Measurements from ENCODE around the gene GNLY.

DNA sequence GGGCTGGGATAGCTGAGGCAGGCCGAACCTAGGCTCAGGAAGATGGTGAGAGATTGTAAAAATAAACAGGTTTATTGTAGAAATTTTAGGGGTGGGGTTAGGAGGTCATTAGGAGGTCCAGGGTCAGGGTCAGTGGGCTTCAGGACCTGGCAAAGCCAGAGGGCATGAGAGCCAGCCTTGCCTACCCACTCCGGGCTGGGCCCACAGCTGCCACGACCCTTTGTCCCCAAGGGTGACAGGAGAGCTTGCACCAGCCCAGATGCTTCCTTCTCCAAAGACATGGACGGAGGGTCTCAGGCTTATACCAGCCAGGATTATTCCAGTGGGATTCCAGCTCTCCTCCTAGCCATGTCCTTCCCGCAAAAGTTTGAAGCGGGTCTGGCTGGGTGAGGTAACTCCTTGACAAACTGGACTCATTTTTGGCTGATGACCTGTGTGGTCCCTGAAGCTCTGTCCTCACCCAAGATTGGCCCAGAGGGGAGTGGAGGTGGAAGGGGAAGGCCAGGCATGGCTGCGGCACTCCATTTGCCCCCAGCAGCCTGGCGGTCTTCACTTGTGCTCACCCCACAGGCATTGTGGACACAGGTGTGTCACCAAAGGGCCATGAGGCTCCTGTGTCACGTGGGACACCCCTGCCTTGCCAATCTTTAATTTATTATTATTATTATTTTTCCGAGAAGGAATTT lies 35.8 kb downstream of the GNLY start:
- TF ChIP-seq, protein P1, sequence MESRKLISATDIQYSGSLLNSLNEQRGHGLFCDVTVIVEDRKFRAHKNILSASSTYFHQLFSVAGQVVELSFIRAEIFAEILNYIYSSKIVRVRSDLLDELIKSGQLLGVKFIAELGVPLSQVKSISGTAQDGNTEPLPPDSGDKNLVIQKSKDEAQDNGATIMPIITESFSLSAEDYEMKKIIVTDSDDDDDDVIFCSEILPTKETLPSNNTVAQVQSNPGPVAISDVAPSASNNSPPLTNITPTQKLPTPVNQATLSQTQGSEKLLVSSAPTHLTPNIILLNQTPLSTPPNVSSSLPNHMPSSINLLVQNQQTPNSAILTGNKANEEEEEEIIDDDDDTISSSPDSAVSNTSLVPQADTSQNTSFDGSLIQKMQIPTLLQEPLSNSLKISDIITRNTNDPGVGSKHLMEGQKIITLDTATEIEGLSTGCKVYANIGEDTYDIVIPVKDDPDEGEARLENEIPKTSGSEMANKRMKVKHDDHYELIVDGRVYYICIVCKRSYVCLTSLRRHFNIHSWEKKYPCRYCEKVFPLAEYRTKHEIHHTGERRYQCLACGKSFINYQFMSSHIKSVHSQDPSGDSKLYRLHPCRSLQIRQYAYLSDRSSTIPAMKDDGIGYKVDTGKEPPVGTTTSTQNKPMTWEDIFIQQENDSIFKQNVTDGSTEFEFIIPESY (IDR thresholded peaks at IDR 0.05; ENCODE audit: borderline replicate concordance, low read depth) = no peak
- TF ChIP-seq SMC3 (IDR thresholded peaks at IDR 0.05; ENCODE audit: low read depth, low read length) = no peak
- TF ChIP-seq, protein P2, sequence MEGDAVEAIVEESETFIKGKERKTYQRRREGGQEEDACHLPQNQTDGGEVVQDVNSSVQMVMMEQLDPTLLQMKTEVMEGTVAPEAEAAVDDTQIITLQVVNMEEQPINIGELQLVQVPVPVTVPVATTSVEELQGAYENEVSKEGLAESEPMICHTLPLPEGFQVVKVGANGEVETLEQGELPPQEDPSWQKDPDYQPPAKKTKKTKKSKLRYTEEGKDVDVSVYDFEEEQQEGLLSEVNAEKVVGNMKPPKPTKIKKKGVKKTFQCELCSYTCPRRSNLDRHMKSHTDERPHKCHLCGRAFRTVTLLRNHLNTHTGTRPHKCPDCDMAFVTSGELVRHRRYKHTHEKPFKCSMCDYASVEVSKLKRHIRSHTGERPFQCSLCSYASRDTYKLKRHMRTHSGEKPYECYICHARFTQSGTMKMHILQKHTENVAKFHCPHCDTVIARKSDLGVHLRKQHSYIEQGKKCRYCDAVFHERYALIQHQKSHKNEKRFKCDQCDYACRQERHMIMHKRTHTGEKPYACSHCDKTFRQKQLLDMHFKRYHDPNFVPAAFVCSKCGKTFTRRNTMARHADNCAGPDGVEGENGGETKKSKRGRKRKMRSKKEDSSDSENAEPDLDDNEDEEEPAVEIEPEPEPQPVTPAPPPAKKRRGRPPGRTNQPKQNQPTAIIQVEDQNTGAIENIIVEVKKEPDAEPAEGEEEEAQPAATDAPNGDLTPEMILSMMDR (IDR thresholded peaks at IDR 0.05) = no peak
- TF ChIP-seq RAD21 (IDR thresholded peaks at IDR 0.05; ENCODE audit: low read length) = no peak
- TF ChIP-seq FOXJ3 (CRISPR knock-in tag; IDR thresholded peaks at IDR 0.05) = no peak
- TF ChIP-seq RFX5 (IDR thresholded peaks at IDR 0.05; ENCODE audit: low read length) = no peak
